Panc1 (cell line): ENCODE results near the gene LAMC3.

ENCODE experiments used
- TF ChIP-seq, protein P1 (sequence below): fragments of 450-650 bp; IDR thresholded peaks from 2 replicates; pipeline ENCODE4 v1.5.1; 2017; ENCODE audit warnings: mild to moderate bottlenecking
- TF ChIP-seq, protein P2 (sequence below), 2 experiments: IDR thresholded peaks; 2 replicates each; pipeline ENCODE4 v1.6.1; 2011 to 2012; ENCODE audit warnings: low read depth in 2 of 2, control low read depth in 1 of 2, low read length in 1 of 2, mild to moderate bottlenecking in 1 of 2, moderate library complexity in 1 of 2; ENCODE audit not compliant: insufficient read depth in 1 of 2

- TF ChIP-seq, protein P1, sequence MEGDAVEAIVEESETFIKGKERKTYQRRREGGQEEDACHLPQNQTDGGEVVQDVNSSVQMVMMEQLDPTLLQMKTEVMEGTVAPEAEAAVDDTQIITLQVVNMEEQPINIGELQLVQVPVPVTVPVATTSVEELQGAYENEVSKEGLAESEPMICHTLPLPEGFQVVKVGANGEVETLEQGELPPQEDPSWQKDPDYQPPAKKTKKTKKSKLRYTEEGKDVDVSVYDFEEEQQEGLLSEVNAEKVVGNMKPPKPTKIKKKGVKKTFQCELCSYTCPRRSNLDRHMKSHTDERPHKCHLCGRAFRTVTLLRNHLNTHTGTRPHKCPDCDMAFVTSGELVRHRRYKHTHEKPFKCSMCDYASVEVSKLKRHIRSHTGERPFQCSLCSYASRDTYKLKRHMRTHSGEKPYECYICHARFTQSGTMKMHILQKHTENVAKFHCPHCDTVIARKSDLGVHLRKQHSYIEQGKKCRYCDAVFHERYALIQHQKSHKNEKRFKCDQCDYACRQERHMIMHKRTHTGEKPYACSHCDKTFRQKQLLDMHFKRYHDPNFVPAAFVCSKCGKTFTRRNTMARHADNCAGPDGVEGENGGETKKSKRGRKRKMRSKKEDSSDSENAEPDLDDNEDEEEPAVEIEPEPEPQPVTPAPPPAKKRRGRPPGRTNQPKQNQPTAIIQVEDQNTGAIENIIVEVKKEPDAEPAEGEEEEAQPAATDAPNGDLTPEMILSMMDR: no peak
- TF ChIP-seq, protein P2, sequence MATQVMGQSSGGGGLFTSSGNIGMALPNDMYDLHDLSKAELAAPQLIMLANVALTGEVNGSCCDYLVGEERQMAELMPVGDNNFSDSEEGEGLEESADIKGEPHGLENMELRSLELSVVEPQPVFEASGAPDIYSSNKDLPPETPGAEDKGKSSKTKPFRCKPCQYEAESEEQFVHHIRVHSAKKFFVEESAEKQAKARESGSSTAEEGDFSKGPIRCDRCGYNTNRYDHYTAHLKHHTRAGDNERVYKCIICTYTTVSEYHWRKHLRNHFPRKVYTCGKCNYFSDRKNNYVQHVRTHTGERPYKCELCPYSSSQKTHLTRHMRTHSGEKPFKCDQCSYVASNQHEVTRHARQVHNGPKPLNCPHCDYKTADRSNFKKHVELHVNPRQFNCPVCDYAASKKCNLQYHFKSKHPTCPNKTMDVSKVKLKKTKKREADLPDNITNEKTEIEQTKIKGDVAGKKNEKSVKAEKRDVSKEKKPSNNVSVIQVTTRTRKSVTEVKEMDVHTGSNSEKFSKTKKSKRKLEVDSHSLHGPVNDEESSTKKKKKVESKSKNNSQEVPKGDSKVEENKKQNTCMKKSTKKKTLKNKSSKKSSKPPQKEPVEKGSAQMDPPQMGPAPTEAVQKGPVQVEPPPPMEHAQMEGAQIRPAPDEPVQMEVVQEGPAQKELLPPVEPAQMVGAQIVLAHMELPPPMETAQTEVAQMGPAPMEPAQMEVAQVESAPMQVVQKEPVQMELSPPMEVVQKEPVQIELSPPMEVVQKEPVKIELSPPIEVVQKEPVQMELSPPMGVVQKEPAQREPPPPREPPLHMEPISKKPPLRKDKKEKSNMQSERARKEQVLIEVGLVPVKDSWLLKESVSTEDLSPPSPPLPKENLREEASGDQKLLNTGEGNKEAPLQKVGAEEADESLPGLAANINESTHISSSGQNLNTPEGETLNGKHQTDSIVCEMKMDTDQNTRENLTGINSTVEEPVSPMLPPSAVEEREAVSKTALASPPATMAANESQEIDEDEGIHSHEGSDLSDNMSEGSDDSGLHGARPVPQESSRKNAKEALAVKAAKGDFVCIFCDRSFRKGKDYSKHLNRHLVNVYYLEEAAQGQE (IDR thresholded peaks at IDR 0.05; ENCODE audit: insufficient read depth in 1 of 2, low read depth in 2 of 2, low read length in 1 of 2): no peak
Observed at GRCh38 chr9:131121346-131121745, 112.4 kb downstream of the LAMC3 start.
